Small intestine (tissue), 7 donors: ENCODE data around the gene NUP42. TPM values are rescaled to one million over a fixed set of nuclear protein-coding genes. Genes with fewer than 3 reads are reported as not detected.
"Not testable (repeated sequence)": the region's sequence is repeated elsewhere in the genome, so short reads cannot be mapped to it uniquely, and the experiment has no call there.

Experiments used
- DNase-seq, 2 donors: peaks; one replicate each; pipeline versions ENCODE4 v3.0.0 to v3.0.0-alpha.2; 2013
- FAIRE-seq: peaks from 2 replicates; lab custom pipeline; 2012; peaks lifted over from hg19 to GRCh38; lab: Jason Lieb, UNC
- H3K27ac ChIP-seq, 3 donors: one replicate each; pipeline ENCODE4 v1.5.1; 2013; ENCODE audit warnings: low read length in 2 of 3, mild to moderate bottlenecking in 2 of 3, control low read depth in 1 of 3, inconsistent platforms in 1 of 3, low read depth in 1 of 3, moderate library complexity in 1 of 3
- H3K27me3 ChIP-seq, 3 donors: one replicate each; pipeline ENCODE4 v1.6.1; 2013; ENCODE audit warnings: low read length in 3 of 3, inconsistent platforms in 1 of 3; ENCODE audit not compliant: control insufficient read depth in 3 of 3, insufficient read depth in 3 of 3
- H3K36me3 ChIP-seq, 3 donors: one replicate each; pipeline ENCODE4 v1.6.1; 2013; ENCODE audit warnings: low read length in 3 of 3, inconsistent platforms in 1 of 3, low read depth in 1 of 3, mild to moderate bottlenecking in 1 of 3, moderate library complexity in 1 of 3; ENCODE audit not compliant: control insufficient read depth in 3 of 3, insufficient read depth in 2 of 3
- H3K4me1 ChIP-seq, 3 donors: one replicate each; pipeline ENCODE4 v1.6.1; 2013; ENCODE audit warnings: low read length in 2 of 3, inconsistent platforms in 1 of 3, low read depth in 1 of 3, mild to moderate bottlenecking in 1 of 3, moderate library complexity in 1 of 3; ENCODE audit not compliant: control insufficient read depth in 3 of 3, insufficient read depth in 2 of 3
- H3K4me3 ChIP-seq, 3 donors: one replicate each; pipeline ENCODE4 v1.5.1; 2013; ENCODE audit warnings: low read length in 3 of 3, control low read depth in 1 of 3, inconsistent platforms in 1 of 3, low read depth in 1 of 3, mild to moderate bottlenecking in 1 of 3, moderate library complexity in 1 of 3
- H3K9me3 ChIP-seq, 2 donors: one replicate each; pipeline ENCODE4 v1.6.1; 2013; ENCODE audit warnings: low read depth in 1 of 2, low read length in 1 of 2; ENCODE audit not compliant: control insufficient read depth in 2 of 2, insufficient read depth in 1 of 2
- WGBS, 3 donors: extraction: QIAGEN DNeasy Blood & Tissue Kit; methylation state at CpG; one replicate each; pipeline ENCODE4 v1.1.7; 2013; 5-methylcytosine and 5-hydroxymethylcytosine counted together
- polyA plus RNA-seq, 4 donors: library from polyadenylated mRNA; stranded (reverse) in 3 of 4; unstranded in 1 of 4; fragments of 200-250 nt in 3 of 4; fragments of 120-200 nt in 1 of 4; gene quantifications; one replicate each; pipeline versions ENCODE4 v1.2.1 to v1.2.3, GENCODE V29; 2013
- donor health status: healthy with polysubstance abuse.
- donor health status: control.
- donor health status: control.
- donor health status: Bipolar disorder and iron deficiency.
- donor health status: healthy.

Gene NUP42
- polyA plus RNA-seq, 4 donors = 25.1 to 46.6 (median 32.4) TPM

DNA sequence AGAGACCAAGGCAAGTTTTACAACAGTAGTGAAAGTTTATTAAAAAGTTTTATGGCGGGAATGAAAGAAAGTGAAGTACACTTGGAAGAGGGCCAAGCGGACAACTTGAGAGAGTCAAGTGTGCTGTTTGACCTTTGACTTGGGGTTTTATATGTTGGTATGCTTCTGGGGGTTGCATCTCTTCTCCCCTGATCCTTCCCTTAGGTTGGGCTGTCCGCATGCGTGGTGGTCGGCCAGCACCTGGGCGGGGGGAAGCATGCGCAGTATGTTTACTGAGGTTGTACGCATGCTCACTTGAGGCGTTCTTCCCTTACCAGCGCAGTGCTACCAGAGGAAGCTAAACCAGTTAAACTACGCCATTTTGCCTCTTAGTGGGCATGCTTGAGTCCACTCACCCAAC, 31.9 kb downstream of the NUP42 start:
- DNase-seq (peak in 1 of 2 donors; percentile 18), FAIRE-seq (no peak)
- Histone ChIP-seq H3K36me3 (no peaks in the 10 kb centered on the region), H3K27me3 (no peaks in the 10 kb centered on the region), H3K4me3 (no peak overlapping the region), H3K27ac (no peak overlapping the region), H3K9me3 (no peaks in the 10 kb centered on the region), H3K4me1 (no peaks in the 10 kb centered on the region)
- WGBS, 3 donors = 79 to 87% (median 87%) methylated on average over 11 of the region's 11 CpGs

DNA sequence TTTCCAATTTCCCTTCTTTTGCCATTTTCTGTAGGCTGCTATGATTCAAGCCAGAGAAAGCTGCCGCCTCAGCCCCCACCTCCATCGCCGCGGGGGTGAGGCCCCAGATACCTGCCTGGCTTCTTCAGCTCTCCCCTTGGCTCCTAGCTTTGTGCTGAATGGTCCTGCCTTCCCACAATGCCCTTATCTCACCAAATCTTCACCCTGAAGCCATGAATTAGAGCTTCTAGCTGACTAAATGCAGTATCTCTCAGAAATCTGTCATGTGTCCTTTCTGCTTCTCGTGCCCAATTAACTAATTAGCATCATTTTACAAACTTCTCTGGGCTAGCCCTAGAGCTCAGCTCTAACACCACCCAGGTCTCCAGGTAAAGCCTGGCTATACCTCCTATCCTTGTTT, 32.6 kb downstream of the NUP42 start:
- no peaks in the 10 kb centered on the region for H3K9me3 ChIP-seq
- DNase-seq (no peak), FAIRE-seq (no peak)

GRCh38 chr7:23214938-23215337, 33.1 kb downstream of the NUP42 start:
- Histone ChIP-seq H3K4me1 (no peaks in the 10 kb centered on the region), H3K36me3 (no peaks in the 10 kb centered on the region), H3K9me3 (no peaks in the 10 kb centered on the region), H3K27ac (no peak overlapping the region), H3K27me3 (no peaks in the 10 kb centered on the region), H3K4me3 (no peak overlapping the region)
- FAIRE-seq = no peak
- WGBS, 3 donors = 93 to 96% (median 93%) methylated on average over 3 of the region's 6 CpGs
- DNase-seq = no peak

More for the DNA sequence above, 32.6 kb downstream of the NUP42 start:
- no peak overlapping the region for H3K27ac ChIP-seq
- no peak overlapping the region for H3K4me3 ChIP-seq
- H3K27me3 ChIP-seq = no peaks in the 10 kb centered on the region
- H3K4me1 ChIP-seq = no peaks in the 10 kb centered on the region
- 91 to 94% (median 94%) methylated on average over 5 of the region's 5 CpGs for WGBS, 3 donors
- no peaks in the 10 kb centered on the region for H3K36me3 ChIP-seq

DNA sequence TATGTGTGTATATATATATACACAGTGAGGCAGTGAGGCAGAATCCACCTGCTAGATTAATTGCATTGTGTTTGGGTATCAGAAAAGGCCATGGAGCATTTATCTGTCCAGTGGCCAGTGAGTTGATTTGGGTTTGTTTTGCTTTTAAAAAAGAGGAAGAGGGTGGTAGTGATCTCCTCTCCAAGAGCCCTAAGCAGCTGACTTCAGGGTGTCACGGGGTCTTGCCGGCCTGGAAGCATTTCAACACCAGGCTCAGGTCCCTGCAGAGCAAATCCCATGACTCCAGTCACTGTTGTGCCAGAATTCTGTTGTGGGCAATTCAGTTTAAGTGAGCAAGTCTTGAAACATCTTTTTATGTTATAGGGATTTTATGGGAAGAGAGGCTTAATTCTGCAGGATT, 34.2 kb downstream of the NUP42 start:
- no peaks in the 10 kb centered on the region for H3K36me3 ChIP-seq
- WGBS, 3 donors = 64 to 88% (median 66%) methylated on average over 2 of the region's 2 CpGs
- H3K4me3 ChIP-seq = no peak overlapping the region
- no peak for DNase-seq
- no peaks in the 10 kb centered on the region for H3K4me1 ChIP-seq
- H3K9me3 ChIP-seq = no peaks in the 10 kb centered on the region
- FAIRE-seq = no peak
- no peak overlapping the region for H3K27ac ChIP-seq
- peaks cover 0 to 2% (median 0%) of the 10 kb centered on the region in 3 donors for H3K27me3 ChIP-seq

DNA sequence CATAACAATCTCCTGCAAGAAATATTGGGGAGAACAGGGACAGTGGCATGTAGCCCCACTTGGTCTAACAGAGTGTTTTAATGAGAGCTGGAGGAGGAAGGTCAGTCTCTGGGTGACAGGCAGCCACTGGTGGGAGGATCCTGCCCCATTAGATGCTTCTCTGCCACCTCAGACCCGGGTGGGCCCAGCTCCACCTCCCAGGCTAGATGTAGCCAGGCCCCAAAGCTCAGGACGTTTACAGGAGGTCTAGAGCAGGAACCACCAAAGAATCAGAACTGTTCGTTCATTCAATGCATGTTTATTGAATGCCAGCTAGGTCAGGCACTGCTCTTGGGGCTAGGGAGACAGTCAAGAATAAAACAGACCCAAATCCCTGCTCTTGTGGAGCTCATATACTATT, 36.3 kb downstream of the NUP42 start:
- DNase-seq (no peak), FAIRE-seq (no peak)
- Histone ChIP-seq H3K27ac (no peak overlapping the region), H3K4me3 (no peak overlapping the region), H3K36me3 (no peaks in the 10 kb centered on the region), H3K27me3 (peaks cover 0 to 9% (median 0%) of the 10 kb centered on the region in 3 donors), H3K9me3 (no peaks in the 10 kb centered on the region), H3K4me1 (no peaks in the 10 kb centered on the region)
- 50 to 63% (median 52%) methylated on average over 3 of the region's 3 CpGs for WGBS, 3 donors

- Histone ChIP-seq H3K4me1 (no peaks in the 10 kb centered on the region), H3K36me3 (no peaks in the 10 kb centered on the region), H3K27ac (no peak overlapping the region), H3K9me3 (no peaks in the 10 kb centered on the region), H3K4me3 (no peak overlapping the region), H3K27me3 (peaks cover 0 to 9% (median 0%) of the 10 kb centered on the region in 3 donors)
- FAIRE-seq (no peak), DNase-seq (no peak)
- 65 to 71% (median 68%) methylated on average over 10 of the region's 10 CpGs for WGBS, 3 donors
These were observed 39.0 kb downstream of the NUP42 start for GRCh38 chr7:23220690-23221305.

DNA sequence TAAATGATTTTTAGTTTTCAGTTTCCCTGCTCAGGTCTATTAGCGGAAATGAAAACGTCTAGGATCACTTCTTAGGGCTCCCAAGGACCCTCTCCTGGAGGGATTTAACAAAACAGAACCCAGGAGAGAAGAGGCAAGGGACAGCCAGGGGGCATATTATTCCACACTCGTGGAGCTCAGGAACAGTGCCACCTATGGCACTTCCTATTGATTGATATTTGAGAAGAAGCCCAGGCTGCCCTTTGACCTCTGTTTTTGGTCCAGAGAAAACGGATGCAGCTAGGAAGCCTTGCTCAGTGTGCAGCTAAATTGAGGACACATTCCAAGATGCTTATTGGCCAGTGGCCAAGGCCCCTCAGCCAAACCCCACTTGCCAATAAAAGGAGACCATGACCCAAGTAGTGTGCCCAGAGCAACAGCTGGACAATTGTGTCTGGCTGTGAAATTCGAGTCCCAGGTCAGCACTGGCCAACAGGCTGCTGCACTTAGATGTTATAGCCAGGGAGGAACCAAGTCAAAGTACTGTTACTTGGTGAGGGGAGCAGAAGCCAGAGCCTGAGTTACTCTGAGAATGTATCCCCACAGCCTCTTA, 40.7 kb downstream of the NUP42 start:
- H3K4me3 ChIP-seq = no peak overlapping the region
- peaks cover 0 to 9% (median 0%) of the 10 kb centered on the region in 3 donors for H3K27me3 ChIP-seq
- no peak overlapping the region for H3K27ac ChIP-seq
- no peaks in the 10 kb centered on the region for H3K4me1 ChIP-seq
- no peak for FAIRE-seq
- DNase-seq = no peak
- H3K36me3 ChIP-seq = no peaks in the 10 kb centered on the region
- WGBS, 3 donors = 37 to 42% (median 42%) methylated on average over 5 of the region's 5 CpGs
- no peaks in the 10 kb centered on the region for H3K9me3 ChIP-seq

DNA sequence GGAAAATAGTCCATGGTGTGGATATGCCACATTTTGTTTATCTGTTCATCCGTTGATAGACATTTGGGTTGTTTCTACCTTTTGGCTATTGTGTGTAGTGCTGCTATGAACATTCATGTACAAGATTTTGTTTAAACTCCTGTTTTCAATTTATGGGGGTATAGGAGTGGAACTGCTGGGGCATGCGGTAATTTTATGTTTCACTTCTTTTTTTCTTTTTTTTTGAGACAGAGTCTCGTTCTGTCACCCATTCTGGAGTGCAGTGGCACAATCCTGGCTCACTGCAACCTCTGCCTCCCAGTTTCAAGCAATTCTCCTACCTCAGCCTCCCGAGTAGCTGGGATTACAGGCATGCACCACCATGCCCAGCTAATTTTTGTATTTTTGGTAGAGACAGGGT, 42.5 kb downstream of the NUP42 start:
- H3K27ac ChIP-seq, H3K27me3 ChIP-seq, H3K9me3 ChIP-seq, H3K36me3 ChIP-seq, FAIRE-seq, H3K4me3 ChIP-seq, DNase-seq, H3K4me1 ChIP-seq: not testable (repeated sequence)
- WGBS, 3 donors = 76 to 86% (median 81%) methylated on average over 4 of the region's 4 CpGs
